Endometrial microvascular endothelial cells (primary cell): ENCODE results near the gene PIGK. TPM values are rescaled to one million over a fixed set of nuclear protein-coding genes. Genes with fewer than 3 reads are reported as not detected.
"Not testable (repeated sequence)": the region's sequence is repeated elsewhere in the genome, so short reads cannot be mapped to it uniquely, and the experiment has no call there.

Experiments
- in situ Hi-C: cut with HindIII; loops from 2 replicates; pipeline ENCODE4 v1.10.0; 2017; ENCODE audit warnings: low sequenced_read_pairs, low pct_unique_long_range_greater_than_20kb; ENCODE audit errors: inconsistent ontology term
- total RNA-seq: library from RNA; depleted of rRNA; stranded (reverse); fragments of >200 nt; gene quantifications from one replicate; pipeline ENCODE4 v1.2.3, GENCODE V29; 2015; ENCODE audit errors: inconsistent ontology term

The PIGK gene
- total RNA-seq, result 38.2 TPM

DNA sequence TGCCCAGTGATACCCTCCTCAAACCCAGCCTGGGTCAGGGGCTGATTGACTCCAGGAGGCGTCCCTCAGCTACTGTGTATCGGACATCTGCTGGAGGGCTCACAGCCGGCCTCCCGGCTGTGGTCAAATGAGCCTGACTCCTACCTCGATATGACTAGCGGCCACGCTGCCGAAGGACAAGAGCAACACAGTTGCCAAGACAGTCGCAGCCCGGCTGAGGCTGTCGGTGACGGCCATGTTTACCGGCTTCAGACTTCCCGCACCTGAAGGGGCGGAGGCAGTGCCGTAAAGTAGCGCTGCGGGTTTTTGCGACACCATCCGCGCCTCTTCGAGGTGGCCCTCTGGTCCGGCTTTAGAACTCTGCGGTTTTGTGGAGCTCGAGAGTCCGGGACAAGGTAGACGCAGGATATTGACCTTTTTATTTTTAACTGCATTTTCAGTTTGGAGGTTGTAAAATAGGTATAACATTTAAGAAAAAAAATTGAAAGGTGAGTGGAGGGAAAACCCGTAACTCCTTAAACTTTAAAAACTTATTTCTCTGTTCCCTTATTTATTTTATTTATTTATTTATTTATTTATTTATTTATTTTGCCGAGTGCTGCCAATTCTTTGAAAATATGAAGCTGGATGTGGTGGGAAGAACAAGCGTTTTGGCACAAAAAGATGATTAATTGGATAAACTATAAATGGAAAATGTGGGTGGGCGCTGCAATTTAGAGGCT lies at the start of gene PIGK:
PIGK (minus strand) TSS at position 265 of the 722 bp plus-strand sequence; CDS start at position 237, 28 bp downstream.
- in situ Hi-C loops, result no loop called here

DNA sequence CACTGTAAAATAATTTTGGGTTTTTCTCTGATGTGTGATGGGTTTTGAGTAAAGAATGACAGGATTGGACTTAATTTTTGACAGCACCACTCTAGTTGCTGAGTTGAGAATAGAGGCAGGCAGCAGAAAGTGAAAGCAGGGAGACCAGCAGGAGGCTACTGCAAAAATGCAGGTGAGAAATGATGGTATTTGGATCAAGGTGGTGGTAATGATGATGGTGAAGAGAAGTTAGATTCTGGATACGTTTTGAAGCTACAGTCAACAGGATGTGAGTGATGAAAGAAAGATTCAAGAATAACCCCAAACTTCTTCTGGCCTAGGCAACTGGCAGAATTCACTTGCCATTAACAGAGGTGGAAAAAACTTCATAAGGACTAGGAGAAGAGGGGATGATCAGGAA lies 47.8 kb upstream of the PIGK start:
- in situ Hi-C loops, result no loop called here

DNA sequence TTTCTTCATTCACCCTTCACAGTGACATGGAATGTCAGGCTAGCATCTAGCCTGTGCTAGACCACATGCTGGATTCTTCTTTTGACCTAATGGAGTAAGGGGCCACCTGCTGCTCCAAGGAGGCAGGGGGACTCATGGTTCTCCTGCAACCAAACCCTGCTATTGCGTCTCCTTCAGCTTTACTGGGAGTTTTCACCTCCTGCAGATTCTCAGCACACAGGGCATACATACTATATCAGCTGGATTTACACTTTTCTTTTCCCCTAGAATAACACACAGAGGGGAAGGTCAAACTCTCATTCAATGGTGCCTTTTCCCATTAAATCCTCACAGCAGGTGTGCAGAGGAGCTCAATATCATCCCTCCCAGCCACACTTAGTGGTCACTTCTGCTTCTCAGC lies 46.0 kb upstream of the PIGK start:
- in situ Hi-C loops, result no loop called here

DNA sequence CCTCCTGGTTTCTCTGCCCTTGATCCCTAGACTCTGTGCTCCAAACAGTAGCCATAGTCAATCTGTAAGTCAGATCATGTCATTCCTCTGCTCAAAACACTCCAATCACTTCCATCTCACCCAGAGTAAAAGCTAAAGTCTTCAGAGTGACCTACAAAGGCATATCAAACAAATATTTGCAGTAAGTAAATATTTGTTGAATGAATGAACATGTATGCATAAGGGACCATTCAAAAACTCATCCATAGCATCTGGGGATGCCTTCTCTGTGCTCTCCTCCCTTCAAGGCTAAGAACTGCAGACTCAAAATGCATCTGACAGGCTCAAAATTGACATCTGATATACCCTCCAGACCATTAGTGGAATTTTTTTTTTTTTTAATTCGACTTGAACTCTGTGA lies 44.5 kb upstream of the PIGK start:
- in situ Hi-C loops, result no loop called here

DNA sequence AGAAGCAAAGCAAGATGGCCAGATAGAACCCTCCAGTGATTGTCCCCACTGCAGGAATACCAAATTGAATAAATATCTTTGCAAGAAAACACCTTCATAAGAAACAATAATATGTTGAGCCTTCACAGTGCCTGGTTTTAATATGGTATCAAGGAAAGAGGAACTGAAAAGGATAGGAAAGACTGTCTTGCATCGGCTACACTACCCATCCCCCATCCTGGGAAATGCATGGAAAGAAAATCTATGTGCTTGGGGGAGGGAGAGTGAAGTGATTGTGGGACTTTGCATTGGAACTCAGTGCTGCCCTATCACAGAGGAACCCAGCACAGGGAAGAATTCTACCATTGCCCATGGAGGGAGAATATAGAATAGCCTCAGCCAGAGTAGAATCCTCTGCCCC lies 34.0 kb upstream of the PIGK start:
- in situ Hi-C loops, result no loop called here

DNA sequence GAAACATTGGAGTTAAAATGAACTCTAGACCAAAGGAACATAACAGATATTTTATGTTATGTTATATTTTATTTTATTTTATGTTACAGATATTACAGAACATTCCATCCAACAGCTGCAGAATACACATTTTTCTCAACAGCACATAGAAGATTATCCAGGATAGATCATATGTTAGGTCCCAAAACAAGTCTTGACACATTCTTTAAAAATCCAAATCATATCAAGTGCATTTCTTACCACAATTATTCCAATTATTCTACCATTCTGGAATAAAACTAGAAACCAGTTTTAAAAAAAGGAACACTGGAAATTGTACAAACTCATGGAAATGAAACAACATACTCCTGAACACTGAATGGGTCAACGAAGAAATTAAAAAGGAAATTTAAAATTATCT lies 30.9 kb upstream of the PIGK start:
- in situ Hi-C loops, result no loop called here

DNA sequence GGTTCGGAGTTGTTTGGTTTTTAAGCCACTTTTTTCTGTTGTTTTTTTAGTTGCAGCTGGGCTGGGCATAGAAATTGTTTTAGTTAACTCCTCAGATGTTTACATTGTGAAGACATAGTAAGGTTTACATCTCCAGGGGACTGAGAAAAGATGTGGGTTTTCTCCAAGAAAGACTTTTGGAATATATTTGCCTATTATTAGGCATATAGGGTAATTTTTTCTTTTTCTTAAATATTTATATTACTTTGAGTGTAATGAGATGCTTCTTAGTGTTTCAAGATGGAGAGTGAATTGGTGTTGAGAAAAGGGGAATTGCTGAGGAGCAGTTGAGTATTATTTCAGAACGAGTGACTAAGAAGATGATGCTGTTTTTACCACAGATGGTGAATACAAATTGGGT lies 26.6 kb upstream of the PIGK start:
- in situ Hi-C loops, result no loop called here

DNA sequence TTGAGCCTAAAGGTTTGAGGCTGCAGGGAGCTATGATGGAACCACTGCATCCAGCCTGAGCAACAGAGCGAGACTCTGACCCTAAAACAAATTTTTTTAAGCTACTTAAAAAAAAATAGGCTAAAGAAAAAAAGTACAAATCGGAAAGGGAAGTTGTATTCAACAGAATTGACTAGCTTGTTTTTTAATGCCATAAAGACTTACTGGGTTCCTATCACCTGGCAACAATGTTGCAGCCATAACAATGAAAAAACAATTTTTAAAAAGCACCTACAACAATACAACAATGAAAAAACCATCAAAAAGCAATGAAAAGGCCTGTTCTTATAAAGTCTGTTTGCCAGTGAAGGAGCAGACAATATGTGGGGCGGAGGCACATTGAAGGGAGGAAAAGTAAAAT lies 20.1 kb upstream of the PIGK start:
- in situ Hi-C loops, result no loop called here

DNA sequence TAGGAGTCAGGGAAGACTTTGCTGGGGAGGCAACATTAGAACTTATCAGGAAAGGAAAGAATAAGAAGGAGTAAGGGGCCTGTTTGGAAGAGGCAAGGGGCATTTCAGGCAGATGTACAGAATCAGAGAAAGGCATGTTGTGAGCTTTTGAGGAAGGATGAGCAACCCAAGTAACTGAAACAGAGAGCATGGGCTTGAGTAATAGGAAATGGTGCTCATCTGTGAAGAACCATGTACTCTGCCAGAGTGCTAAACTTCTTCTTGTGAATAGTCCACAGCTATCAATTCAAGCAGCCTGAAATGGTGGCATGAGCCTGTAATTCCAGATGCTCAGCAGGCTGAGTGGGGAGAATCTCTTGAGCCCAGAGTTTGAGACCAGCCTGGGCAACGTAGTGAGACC lies 19.2 kb upstream of the PIGK start:
- in situ Hi-C loops, result no loop called here

DNA sequence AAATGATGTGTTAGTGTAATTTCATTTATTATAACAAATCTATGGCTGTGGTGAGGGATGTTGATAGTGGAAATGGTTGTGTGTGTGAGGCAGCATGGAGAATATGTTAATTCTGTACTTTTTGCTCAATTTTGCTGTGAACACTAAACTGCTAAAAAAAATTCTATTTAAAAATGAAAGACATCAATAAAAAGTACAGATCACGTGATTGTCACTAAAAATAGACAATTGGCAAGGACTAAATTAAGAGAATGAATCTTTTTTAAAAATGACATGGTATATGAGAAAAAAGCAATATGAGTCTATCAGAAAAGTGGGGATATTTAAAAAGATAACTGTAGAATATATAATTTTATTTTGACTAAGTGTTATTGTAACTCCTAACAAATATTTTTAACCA lies 15.7 kb upstream of the PIGK start:
- in situ Hi-C loops, result no loop called here

DNA sequence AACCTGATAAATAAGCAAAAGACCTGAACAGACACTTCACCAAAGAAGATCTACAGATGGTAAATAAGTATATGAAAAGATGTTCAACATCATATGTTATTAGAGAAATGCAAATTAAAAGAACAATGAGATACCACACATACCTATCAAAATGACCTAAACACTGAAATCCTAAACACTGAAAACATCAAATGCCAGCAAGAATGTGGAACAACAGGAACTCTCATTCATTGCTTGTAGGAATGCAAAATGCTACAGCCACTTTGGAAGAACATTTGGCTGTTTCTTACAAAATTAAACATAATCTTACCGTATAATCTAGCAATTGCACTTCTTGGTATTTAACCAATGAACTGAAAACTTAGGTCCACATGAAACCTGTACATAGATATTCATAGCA lies 14.9 kb upstream of the PIGK start:
- in situ Hi-C loops, result no loop called here

DNA sequence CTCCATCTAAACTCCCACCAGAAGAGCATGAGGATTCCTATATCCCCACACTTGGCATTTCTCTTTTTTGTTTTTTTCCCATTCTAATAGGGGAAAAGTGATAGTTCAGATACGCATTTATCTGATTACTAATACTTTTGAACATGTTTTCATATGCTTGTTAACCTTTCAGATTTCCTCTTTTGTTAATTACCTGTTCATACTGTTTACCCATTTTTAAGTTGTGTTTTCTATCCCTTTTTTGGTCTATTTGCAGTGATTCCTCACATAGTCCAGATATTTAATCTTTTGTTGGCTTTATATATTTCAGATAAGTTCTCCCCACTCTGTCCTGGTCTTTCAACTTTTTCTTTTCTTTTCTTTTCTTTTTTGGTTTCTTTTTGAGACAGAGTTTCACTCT lies 13.6 kb upstream of the PIGK start:
- in situ Hi-C loops, result no loop called here

DNA sequence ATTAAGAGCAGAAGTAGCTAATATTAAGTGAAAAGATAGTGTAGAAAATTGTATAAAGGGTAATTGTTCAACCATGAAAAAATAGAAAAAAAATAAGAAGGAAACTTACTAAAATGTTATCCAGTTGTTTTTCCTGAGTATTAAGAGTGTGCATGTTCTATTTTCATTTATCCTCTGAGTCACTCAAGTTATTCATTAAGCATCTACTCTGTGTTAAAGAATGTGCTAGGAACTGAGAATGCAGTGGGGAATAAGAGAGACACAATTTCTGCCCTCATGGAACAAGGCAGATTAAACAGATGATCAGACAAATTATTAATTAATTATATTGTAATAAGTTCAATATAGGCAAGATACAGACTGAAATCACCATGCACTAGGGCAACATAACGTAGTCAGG lies 10.8 kb upstream of the PIGK start:
- in situ Hi-C loops, result no loop called here

DNA sequence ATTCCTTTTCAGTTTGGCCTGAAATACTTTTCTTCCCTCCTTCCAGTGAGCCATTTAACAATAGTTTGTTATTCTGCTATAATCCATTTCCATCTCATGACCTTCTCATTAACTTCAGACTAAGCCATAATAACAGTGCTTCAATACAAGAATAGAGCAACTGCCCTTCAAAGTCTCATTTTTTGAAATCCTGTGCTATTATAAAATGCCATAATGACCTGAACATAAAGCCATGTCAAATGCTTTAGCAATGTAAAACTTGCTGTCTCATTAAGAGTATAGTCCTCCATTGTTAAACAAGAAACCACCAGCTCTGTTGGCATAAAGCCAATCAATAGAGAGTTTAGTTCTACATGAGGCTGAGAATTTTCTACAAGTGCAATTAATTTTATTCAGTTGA lies 9.6 kb upstream of the PIGK start:
- in situ Hi-C loops, result no loop called here

DNA sequence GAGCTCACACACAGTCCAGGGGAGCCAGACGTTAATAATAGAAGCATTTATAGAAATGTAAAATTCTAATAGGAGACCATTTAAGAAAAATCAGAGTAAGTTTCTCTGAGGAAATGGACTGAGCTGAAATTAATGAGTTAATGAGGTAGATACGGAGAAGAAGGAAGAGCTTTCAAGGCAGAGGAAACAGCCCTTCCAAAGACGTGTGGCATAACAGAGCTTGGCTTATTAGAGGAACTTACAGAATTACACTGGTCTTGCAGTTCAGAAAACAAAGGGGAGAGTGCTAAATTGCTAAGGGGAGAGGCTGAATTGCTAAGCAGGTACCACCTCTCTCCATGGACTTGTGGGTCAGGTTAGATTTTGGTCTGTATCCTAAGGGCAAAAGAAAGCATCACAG lies 8.2 kb upstream of the PIGK start:
- in situ Hi-C loops, result no loop called here

DNA sequence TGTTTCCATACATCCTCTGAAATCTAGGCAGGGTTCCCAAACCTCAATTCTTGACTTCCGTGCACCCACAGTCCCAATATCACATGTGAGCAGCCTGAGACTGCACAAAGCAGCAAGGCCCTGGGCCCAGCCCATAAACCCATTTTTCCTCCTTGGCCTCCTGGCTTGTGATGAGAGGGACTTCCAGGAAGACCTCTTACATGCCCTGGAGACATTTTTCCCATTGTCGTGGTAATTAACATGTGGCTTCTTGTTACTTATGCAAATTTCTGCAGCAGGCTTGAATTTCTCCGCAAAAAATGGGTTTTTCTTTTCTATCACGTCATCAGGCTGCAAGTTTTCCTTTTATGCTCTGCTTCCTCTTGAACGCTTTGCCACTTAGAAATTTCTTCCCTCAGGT lies 3.3 kb upstream of the PIGK start:
- in situ Hi-C loops, result no loop called here

DNA sequence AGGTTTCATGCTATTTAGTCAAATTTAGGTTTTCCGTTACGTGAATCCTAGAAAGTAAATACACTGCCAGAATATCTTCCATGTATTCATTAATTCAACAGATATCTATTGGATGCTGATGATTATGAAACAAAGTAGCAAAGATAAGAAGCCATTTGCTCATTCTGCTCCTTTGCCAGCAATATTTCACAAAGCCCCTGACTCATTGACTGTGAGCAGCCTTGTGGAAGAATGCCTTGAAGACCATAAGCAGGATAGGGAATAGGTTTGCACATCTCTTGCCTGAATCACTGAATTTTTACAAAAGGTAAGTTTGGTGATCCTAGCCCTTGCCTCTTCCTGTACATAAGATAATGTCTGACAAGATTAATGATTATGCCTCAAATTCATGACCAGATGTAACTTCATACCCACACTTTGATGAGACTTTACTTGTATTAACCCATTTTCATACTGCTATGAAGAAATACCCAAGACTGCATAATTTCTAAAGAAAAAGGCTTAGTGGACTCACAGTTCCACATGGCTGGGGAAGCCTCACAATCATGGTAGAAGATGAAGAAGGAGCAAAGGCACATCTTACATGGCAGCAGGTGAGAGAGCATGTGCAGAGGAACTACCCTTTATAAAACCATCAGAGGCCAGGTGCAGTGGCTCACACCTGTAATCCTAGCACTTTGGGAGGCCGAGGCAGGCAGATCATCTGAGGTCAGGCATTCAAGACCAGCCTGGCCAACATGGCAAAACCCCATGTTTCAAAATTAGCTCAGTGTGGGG lies 1.6 kb upstream of the PIGK start:
- in situ Hi-C loops, result no loop called here

DNA sequence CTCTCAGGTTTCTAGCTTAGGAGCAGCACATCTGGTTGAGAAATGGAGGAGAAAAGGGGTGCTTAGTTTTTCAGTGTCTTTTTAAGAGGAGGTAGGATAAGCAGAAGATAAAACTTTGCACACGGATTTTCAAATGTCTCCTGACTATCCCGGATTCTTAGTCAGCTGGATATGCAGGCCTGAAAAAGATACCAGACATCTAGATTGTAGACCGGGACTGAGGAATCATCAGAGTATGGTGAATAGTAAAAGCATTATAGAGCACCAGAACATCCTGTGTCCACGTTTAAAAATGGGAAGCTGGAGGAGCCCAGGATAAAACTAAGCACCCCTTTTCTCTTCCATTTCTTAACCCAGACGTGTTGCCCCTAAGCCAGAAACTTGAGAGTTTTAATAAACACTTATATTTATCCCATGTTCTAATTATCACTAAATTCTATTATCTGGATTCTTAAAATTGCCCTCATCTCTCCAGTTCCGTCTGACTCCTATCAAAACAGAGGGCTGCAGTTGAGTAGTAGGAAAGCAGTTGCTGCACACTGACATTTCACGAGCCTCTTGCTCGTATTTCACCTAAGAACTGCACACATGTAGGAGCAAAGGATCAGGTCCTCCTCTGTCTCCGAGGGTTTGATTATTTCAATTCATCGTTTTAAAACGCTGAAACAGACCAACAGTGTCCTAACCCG lies 609 bp downstream of the PIGK start:
- in situ Hi-C loops, result no loop called here

DNA sequence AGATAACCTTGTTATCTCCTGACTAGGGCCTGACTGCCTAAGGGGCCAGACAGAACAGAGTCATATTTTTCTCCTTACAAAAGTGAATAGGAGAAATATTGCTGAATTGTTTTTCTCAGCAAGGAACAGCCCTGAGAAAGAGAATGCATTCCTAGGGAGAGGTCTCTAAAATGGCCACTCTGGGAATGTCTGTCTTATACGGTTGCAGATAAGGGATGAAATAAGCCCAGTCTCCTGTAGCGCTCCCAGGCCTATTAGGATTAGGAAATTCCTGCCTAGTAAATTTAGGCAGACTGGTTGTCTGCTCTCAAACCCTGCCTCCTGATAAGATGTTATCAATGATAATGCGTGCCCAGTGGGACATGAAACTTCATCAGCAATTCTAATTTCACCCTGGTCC lies 15.2 kb downstream of the PIGK start:
- in situ Hi-C loops, result not testable (repeated sequence)

DNA sequence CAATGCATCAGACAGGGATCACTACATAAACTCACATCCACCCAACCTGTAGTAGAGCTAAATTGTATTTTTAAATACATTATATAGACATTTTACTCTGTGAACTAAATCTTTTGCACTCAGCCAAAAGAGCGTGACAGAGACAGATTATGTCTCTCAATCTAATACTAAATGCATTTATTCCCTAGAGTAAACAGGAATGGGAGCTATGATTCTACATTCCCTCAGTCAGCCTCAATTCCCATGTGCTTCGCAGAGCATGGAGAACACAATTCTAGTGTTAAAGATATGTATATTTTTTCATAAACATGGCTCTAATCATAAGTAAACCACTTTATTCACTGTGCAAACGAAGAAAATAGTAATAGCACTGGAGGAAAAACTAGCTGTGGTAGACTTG lies 16.5 kb downstream of the PIGK start:
- in situ Hi-C loops, result no loop called here
